HepG2 (cell line): Measurements from ENCODE around the gene CCM2L. TPM values are rescaled to one million over a fixed set of nuclear protein-coding genes. Genes with fewer than 3 reads are reported as not detected.

Experiments used
- HNF4G ChIP-seq, 2 experiments: sonication (generic) in 1 of 2; formaldehyde crosslinking in 1 of 2; IDR thresholded peaks; 2 replicates each; pipeline versions ENCODE4 v1.4.0 to v1.6.1; 2011 to 2020; ENCODE audit warnings: borderline replicate concordance in 2 of 2, low read depth in 2 of 2, mild to moderate bottlenecking in 2 of 2, low read length in 1 of 2, missing genetic modification reagents in 1 of 2, moderate library complexity in 1 of 2
- MTF2 ChIP-seq: sonication (generic); formaldehyde crosslinking; IDR thresholded peaks from 2 replicates; pipeline ENCODE4 v1.5.0; 2020; ENCODE audit warnings: missing genetic modification reagents, borderline replicate concordance
- POGZ ChIP-seq: sonication (generic); formaldehyde crosslinking; IDR thresholded peaks from 2 replicates; pipeline ENCODE4 v1.4.0; 2020; ENCODE audit warnings: mild to moderate bottlenecking, missing genetic modification reagents
- TBX2 ChIP-seq: sonication (generic); formaldehyde crosslinking; IDR thresholded peaks from 2 replicates; pipeline ENCODE4 v1.5.0; 2020; ENCODE audit warnings: missing genetic modification reagents, mild to moderate bottlenecking, borderline replicate concordance
- YEATS2 ChIP-seq: sonication (generic); formaldehyde crosslinking; IDR thresholded peaks from 2 replicates; pipeline ENCODE4 v1.4.0; 2020; ENCODE audit warnings: missing genetic modification reagents, borderline replicate concordance
- ZMAT3 ChIP-seq: sonication (generic); formaldehyde crosslinking; conservative IDR thresholded peaks from 2 replicates; pipeline ENCODE4 v1.7.0; 2021; ENCODE audit warnings: missing genetic modification reagents
- ZNF431 ChIP-seq: sonication (generic); formaldehyde crosslinking; IDR thresholded peaks from 2 replicates; pipeline ENCODE4 v1.9.0; 2022; ENCODE audit warnings: missing genetic modification reagents, low read depth, mild to moderate bottlenecking, borderline replicate concordance
- ZNF589 ChIP-seq: sonication (generic); formaldehyde crosslinking; conservative IDR thresholded peaks from 2 replicates; pipeline ENCODE4 v1.8.0; 2022; ENCODE audit warnings: mild to moderate bottlenecking, moderate library complexity, missing genetic modification reagents
- ZNF883 ChIP-seq: sonication (generic); formaldehyde crosslinking; IDR thresholded peaks from 2 replicates; pipeline ENCODE4 v1.5.1; 2020; ENCODE audit warnings: mild to moderate bottlenecking, missing genetic modification reagents; ENCODE audit errors: not compliant biosample characterization
- polyA plus RNA-seq, 8 experiments: library from polyadenylated mRNA; depleted of rRNA in 3 of 8; stranded (reverse) in 7 of 8; unstranded in 1 of 8; fragments of >200 nt; fragmentation: Illumina TruSeq in 4 of 8; extraction: Trizol in 4 of 8; gene quantifications; 2 replicates each; pipeline versions ENCODE4 v1.2.1 to v1.2.3, GENCODE V29; 2011 to 2016; ENCODE audit warnings: low read depth in 4 of 8, missing spikeins in 1 of 8, mixed read lengths in 1 of 8; ENCODE audit not compliant: insufficient read depth in 1 of 8
- total RNA-seq, 5 experiments: library from RNA; depleted of rRNA; stranded (reverse); fragments of >200 nt; fragmentation: Illumina TruSeq; extraction: Trizol; gene quantifications; 2 replicates each; pipeline ENCODE4 v1.2.3, GENCODE V29; 2016; ENCODE audit warnings: low read depth in 1 of 5
- TF ChIP-seq, protein P1 (sequence below): sonication (generic); formaldehyde crosslinking; conservative IDR thresholded peaks from 2 replicates; pipeline ENCODE4 v1.8.0; 2022; ENCODE audit warnings: missing genetic modification reagents
- TF ChIP-seq, protein P2 (sequence below): IDR thresholded peaks from 2 replicates; pipeline ENCODE4 v1.6.1; 2016; ENCODE audit warnings: missing compliant biosample characterization, missing genetic modification reagents, borderline replicate concordance
- TF ChIP-seq, protein P3 (sequence below): sonication (generic); formaldehyde crosslinking; IDR thresholded peaks from 2 replicates; pipeline ENCODE4 v1.4.0; 2020; ENCODE audit warnings: missing genetic modification reagents
- TF ChIP-seq, protein P4 (sequence below): sonication (generic); formaldehyde crosslinking; IDR thresholded peaks from 2 replicates; pipeline ENCODE4 v1.4.0; 2020; ENCODE audit warnings: missing genetic modification reagents, borderline replicate concordance
- TF ChIP-seq, protein P5 (sequence below): IDR thresholded peaks from 2 replicates; pipeline ENCODE4 v1.6.1; 2018; ENCODE audit warnings: missing genetic modification reagents

Gene CCM2L
- total and polyA plus RNA-seq, 2 of the 13 experiments (the other 11 are each of a cell fraction or from before 2014, with no cell fraction given) = 0.15 TPM; not detected in 1

DNA sequence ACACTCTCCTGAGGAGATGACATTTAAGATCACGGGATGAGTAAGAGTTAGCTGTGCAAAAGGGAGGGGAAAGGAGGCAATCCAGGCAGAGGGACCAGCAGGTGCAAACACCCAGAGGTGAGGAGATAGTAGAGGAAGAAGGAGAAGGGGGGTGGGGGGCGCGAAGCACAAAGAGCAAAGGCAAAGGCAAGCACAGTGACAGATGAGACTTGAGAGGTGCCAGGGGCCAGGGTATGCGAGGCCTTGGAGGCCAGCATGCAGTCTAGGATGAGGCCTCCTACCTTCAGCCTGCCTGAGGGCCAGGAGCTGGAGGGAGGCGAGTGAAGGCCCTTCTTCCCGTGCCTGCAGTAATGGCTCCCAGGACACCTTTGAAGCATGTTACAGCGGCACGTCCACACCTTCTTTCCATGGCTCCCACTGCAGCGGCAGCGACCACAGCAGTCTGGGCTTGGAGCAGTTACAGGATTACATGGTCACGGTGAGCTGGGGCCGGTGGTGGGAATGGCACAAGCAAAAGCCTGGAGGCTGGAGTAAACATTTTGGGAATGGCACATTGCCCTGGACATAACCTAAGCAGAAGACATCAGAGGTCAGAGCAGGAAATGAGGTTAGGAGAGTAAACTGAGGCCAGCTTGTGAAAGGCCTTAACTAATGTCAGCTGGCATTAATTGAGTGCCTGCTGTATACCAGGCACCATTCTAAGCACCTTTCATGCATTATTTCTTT lies 18.6 kb downstream of the CCM2L start (continued):
- TF ChIP-seq HNF4G (IDR thresholded peaks at IDR 0.05; ENCODE audit: borderline replicate concordance, low read depth, low read length) (no peak), HNF4G (CRISPR knock-in tag; IDR thresholded peaks at IDR 0.05; ENCODE audit: borderline replicate concordance, low read depth) (0 out of 2 replicates have a peak, but pooled peaks have one; percentile 57), YEATS2 (peak; percentile 72; the same call in 1 of the 2 replicates), ZNF883 (CRISPR knock-in tag) (no peak), POGZ (CRISPR knock-in tag) (no peak), ZNF431 (CRISPR knock-in tag) (no peak), TBX2 (CRISPR knock-in tag) (peak; percentile 57; the same call in 1 of the 2 replicates), ZNF589 (CRISPR knock-in tag) (peak; percentile 55; the same call in 1 of the 2 replicates), ZMAT3 (CRISPR knock-in tag) (no peak; the same call in 1 of the 2 replicates), MTF2 (no peak; the same call in 1 of the 2 replicates)
- TF ChIP-seq, protein P1, sequence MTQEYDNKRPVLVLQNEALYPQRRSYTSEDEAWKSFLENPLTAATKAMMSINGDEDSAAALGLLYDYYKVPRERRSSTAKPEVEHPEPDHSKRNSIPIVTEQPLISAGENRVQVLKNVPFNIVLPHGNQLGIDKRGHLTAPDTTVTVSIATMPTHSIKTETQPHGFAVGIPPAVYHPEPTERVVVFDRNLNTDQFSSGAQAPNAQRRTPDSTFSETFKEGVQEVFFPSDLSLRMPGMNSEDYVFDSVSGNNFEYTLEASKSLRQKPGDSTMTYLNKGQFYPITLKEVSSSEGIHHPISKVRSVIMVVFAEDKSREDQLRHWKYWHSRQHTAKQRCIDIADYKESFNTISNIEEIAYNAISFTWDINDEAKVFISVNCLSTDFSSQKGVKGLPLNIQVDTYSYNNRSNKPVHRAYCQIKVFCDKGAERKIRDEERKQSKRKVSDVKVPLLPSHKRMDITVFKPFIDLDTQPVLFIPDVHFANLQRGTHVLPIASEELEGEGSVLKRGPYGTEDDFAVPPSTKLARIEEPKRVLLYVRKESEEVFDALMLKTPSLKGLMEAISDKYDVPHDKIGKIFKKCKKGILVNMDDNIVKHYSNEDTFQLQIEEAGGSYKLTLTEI (CRISPR knock-in tag) = no peak
- TF ChIP-seq, protein P2, sequence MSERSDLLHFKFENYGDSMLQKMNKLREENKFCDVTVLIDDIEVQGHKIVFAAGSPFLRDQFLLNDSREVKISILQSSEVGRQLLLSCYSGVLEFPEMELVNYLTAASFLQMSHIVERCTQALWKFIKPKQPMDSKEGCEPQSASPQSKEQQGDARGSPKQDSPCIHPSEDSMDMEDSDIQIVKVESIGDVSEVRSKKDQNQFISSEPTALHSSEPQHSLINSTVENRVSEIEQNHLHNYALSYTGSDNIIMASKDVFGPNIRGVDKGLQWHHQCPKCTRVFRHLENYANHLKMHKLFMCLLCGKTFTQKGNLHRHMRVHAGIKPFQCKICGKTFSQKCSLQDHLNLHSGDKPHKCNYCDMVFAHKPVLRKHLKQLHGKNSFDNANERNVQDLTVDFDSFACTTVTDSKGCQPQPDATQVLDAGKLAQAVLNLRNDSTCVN (CRISPR knock-in tag) = peak; percentile 68
- TF ChIP-seq, protein P3, sequence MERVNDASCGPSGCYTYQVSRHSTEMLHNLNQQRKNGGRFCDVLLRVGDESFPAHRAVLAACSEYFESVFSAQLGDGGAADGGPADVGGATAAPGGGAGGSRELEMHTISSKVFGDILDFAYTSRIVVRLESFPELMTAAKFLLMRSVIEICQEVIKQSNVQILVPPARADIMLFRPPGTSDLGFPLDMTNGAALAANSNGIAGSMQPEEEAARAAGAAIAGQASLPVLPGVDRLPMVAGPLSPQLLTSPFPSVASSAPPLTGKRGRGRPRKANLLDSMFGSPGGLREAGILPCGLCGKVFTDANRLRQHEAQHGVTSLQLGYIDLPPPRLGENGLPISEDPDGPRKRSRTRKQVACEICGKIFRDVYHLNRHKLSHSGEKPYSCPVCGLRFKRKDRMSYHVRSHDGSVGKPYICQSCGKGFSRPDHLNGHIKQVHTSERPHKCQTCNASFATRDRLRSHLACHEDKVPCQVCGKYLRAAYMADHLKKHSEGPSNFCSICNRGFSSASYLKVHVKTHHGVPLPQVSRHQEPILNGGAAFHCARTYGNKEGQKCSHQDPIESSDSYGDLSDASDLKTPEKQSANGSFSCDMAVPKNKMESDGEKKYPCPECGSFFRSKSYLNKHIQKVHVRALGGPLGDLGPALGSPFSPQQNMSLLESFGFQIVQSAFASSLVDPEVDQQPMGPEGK (CRISPR knock-in tag) = peak; percentile 34; the same call in 1 of the 2 replicates
- TF ChIP-seq, protein P4, sequence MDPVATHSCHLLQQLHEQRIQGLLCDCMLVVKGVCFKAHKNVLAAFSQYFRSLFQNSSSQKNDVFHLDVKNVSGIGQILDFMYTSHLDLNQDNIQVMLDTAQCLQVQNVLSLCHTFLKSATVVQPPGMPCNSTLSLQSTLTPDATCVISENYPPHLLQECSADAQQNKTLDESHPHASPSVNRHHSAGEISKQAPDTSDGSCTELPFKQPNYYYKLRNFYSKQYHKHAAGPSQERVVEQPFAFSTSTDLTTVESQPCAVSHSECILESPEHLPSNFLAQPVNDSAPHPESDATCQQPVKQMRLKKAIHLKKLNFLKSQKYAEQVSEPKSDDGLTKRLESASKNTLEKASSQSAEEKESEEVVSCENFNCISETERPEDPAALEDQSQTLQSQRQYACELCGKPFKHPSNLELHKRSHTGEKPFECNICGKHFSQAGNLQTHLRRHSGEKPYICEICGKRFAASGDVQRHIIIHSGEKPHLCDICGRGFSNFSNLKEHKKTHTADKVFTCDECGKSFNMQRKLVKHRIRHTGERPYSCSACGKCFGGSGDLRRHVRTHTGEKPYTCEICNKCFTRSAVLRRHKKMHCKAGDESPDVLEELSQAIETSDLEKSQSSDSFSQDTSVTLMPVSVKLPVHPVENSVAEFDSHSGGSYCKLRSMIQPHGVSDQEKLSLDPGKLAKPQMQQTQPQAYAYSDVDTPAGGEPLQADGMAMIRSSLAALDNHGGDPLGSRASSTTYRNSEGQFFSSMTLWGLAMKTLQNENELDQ (CRISPR knock-in tag) = no peak
- TF ChIP-seq, protein P5, sequence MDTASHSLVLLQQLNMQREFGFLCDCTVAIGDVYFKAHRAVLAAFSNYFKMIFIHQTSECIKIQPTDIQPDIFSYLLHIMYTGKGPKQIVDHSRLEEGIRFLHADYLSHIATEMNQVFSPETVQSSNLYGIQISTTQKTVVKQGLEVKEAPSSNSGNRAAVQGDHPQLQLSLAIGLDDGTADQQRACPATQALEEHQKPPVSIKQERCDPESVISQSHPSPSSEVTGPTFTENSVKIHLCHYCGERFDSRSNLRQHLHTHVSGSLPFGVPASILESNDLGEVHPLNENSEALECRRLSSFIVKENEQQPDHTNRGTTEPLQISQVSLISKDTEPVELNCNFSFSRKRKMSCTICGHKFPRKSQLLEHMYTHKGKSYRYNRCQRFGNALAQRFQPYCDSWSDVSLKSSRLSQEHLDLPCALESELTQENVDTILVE (CRISPR knock-in tag) = 0 out of 2 replicates have a peak, but pooled peaks have one; percentile 36
